ENCODE data around the gene WSCD2. TPM values are rescaled to one million over a fixed set of nuclear protein-coding genes. Genes with fewer than 3 reads are reported as not detected.

The WSCD2 gene
- polyA plus RNA-seq, 1 of the 3 experiments (the other 2 are of a cell fraction) = 0.03 TPM

- Histone ChIP-seq H3K9me3 (no peaks in the 10 kb centered on the region), H3K4me3 (ENCODE audit: low read depth in 2 of 2, low read length in 1 of 2) (no peak overlapping the region), H4K20me1 (ENCODE audit: insufficient read depth) (no peaks in the 10 kb centered on the region), H3K4me2 (no peak overlapping the region), H2AFZ (ENCODE audit: low read depth) (no peak overlapping the region), H3K27me3 (ENCODE audit: insufficient read depth) (no peaks in the 10 kb centered on the region), H3K9ac (no peak overlapping the region), H3K36me3 (replicated peaks in 1 of 2; ENCODE audit: control insufficient read depth in 1 of 2, insufficient read depth in 2 of 2, low read length in 1 of 2) (no peaks in the 10 kb centered on the region), H3K79me2 (ENCODE audit: insufficient read depth) (no peaks in the 10 kb centered on the region), H3K27ac (ENCODE audit: low read depth in 2 of 2, low read length in 1 of 2) (no peak overlapping the region), H3F3A (replicated peaks; ENCODE audit: insufficient read depth) (no peaks in the 10 kb centered on the region), H3K4me1 (ENCODE audit: control insufficient read depth in 1 of 2, insufficient read depth in 2 of 2, low read depth in 1 of 2, low read length in 1 of 2) (peaks cover 0 to 8% of the 10 kb centered on the region in 2 experiments; a peak in 1 of 4 replicates), H3K9me2 (no peaks in the 10 kb centered on the region)
- TF ChIP-seq POLR2AphosphoS5 (IDR thresholded peaks at IDR 0.05; ENCODE audit: low read depth, low read length) (no peak), ELF1 (IDR thresholded peaks at IDR 0.05) (no peak), IRF3 (IDR thresholded peaks at IDR 0.05; ENCODE audit: low read depth, low read length) (no peak), TAF1 (IDR thresholded peaks at IDR 0.05; ENCODE audit: borderline replicate concordance, low read depth, low read length) (no peak), NRF1 (IDR thresholded peaks at IDR 0.05; ENCODE audit: low read depth, low read length) (no peak), TCF12 (IDR thresholded peaks at IDR 0.05) (no peak), RFX5 (IDR thresholded peaks at IDR 0.05; ENCODE audit: low read length) (no peak), SMC3 (IDR thresholded peaks at IDR 0.05; ENCODE audit: low read depth, low read length) (no peak), USF1 (IDR thresholded peaks at IDR 0.05; ENCODE audit: borderline replicate concordance, low read depth) (no peak), TEAD4 (IDR thresholded peaks at IDR 0.05; ENCODE audit: borderline replicate concordance, insufficient read depth) (no peak), EP300 (IDR thresholded peaks at IDR 0.05; ENCODE audit: borderline replicate concordance in 1 of 2, low read depth in 1 of 2, low read length in 1 of 2) (no peak), GABPA (IDR thresholded peaks at IDR 0.05; ENCODE audit: low read depth) (no peak), RCOR1 (IDR thresholded peaks at IDR 0.05; ENCODE audit: low read length) (no peak), EZH2phosphoT487 (IDR thresholded peaks at IDR 0.05; ENCODE audit: borderline replicate concordance, low read depth) (no peak)
- TF ChIP-seq, protein P1, sequence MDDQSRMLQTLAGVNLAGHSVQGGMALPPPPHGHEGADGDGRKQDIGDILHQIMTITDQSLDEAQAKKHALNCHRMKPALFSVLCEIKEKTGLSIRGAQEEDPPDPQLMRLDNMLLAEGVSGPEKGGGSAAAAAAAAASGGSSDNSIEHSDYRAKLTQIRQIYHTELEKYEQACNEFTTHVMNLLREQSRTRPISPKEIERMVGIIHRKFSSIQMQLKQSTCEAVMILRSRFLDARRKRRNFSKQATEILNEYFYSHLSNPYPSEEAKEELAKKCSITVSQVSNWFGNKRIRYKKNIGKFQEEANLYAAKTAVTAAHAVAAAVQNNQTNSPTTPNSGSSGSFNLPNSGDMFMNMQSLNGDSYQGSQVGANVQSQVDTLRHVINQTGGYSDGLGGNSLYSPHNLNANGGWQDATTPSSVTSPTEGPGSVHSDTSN (IDR thresholded peaks at IDR 0.05) = no peak
- DNase-seq = no peak
- POLR2A ChIA-PET = no interaction called here
- CTCF ChIA-PET = interaction anchor here (1.4 to 5.1 kb wide), 3 partner anchors 10 to 148 kb away, joined by 3 to 33 read pairs (median 7); partner anchors contain the start of gene WSCD2
- 34% methylated on average over 3 of the region's 5 CpGs for WGBS (ENCODE audit: low lambda C conversion rate)
Observed at GRCh38 chr12:108140501-108140900, 11.4 kb downstream of the WSCD2 start.

DNA sequence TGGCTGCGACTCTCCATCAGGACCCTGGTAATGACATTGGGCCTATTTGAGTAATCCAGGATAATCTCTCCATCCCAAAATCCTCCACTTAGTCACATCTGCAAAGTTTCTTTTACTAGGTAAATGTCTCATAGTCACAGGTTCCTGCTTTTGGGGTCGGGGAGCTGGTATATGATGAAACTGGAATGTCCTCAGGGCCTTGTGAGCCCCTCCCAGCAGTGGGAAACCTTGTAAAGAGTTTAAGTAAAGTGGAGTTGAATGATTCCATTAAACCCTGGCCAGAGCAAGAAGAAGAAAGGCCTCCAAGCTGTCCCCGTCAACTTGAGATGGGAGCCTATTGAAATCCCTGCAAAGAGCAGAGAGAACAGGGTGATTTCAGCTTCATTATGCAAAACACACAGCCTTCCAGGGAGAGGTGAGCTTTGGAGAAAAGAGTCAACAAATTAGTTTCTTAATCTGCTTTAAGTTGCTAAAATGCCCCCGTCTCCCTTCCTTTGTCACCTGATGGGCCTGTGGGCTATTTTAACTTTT, 12.6 kb downstream of the WSCD2 start:
- H3K4me1 ChIP-seq (ENCODE audit: control insufficient read depth in 1 of 2, insufficient read depth in 2 of 2, low read depth in 1 of 2, low read length in 1 of 2) = peaks cover 0 to 15% of the 10 kb centered on the region in 2 experiments; a peak in 2 of 4 replicates
- no peak overlapping the region for H3K9ac ChIP-seq
- no peak overlapping the region for H3K4me3 ChIP-seq (ENCODE audit: low read depth in 2 of 2, low read length in 1 of 2)
- no peak for DNase-seq
- no peaks in the 10 kb centered on the region for H3F3A ChIP-seq (replicated peaks; ENCODE audit: insufficient read depth)
- no peaks in the 10 kb centered on the region for H3K9me2 ChIP-seq
- 27% methylated on average over 4 of the region's 4 CpGs for WGBS (ENCODE audit: low lambda C conversion rate)
- H3K36me3 ChIP-seq (replicated peaks in 1 of 2; ENCODE audit: control insufficient read depth in 1 of 2, insufficient read depth in 2 of 2, low read length in 1 of 2) = no peaks in the 10 kb centered on the region
- H4K20me1 ChIP-seq (ENCODE audit: insufficient read depth) = no peaks in the 10 kb centered on the region
- no peak for TF ChIP-seq USF1 (IDR thresholded peaks at IDR 0.05; ENCODE audit: borderline replicate concordance, low read depth)
- TF ChIP-seq SMC3 (IDR thresholded peaks at IDR 0.05; ENCODE audit: low read depth, low read length) = no peak
- TF ChIP-seq JUND (IDR thresholded peaks at IDR 0.05) = no peak
- TF ChIP-seq, protein P2, sequence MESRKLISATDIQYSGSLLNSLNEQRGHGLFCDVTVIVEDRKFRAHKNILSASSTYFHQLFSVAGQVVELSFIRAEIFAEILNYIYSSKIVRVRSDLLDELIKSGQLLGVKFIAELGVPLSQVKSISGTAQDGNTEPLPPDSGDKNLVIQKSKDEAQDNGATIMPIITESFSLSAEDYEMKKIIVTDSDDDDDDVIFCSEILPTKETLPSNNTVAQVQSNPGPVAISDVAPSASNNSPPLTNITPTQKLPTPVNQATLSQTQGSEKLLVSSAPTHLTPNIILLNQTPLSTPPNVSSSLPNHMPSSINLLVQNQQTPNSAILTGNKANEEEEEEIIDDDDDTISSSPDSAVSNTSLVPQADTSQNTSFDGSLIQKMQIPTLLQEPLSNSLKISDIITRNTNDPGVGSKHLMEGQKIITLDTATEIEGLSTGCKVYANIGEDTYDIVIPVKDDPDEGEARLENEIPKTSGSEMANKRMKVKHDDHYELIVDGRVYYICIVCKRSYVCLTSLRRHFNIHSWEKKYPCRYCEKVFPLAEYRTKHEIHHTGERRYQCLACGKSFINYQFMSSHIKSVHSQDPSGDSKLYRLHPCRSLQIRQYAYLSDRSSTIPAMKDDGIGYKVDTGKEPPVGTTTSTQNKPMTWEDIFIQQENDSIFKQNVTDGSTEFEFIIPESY (IDR thresholded peaks at IDR 0.05; ENCODE audit: borderline replicate concordance, low read depth) = no peak
- TF ChIP-seq RCOR1 (IDR thresholded peaks at IDR 0.05; ENCODE audit: low read length) = no peak
- H3K79me2 ChIP-seq (ENCODE audit: insufficient read depth) = no peaks in the 10 kb centered on the region
- CTCF ChIA-PET = interaction anchor here (1.2 to 5.1 kb wide), 4 partner anchors 11 to 149 kb away, joined by 3 to 33 read pairs (median 6); partner anchors contain the start of gene WSCD2
- no peak overlapping the region for H2AFZ ChIP-seq (ENCODE audit: low read depth)
- no peak overlapping the region for H3K27ac ChIP-seq (ENCODE audit: low read depth in 2 of 2, low read length in 1 of 2)
- H3K9me3 ChIP-seq = no peaks in the 10 kb centered on the region
- no peaks in the 10 kb centered on the region for H3K27me3 ChIP-seq (ENCODE audit: insufficient read depth)
- POLR2A ChIA-PET = no interaction called here
- no peak overlapping the region for H3K4me2 ChIP-seq

All from SK-N-SH (cell line).